Large intestine (tissue), 3 donors: Measurements from ENCODE around the gene SEC16A. TPM values are rescaled to one million over a fixed set of nuclear protein-coding genes. Genes with fewer than 3 reads are reported as not detected.

Experiments used
- DNase-seq, 2 donors: peaks; one replicate each; pipeline versions ENCODE4 v3.0.0 to v3.0.0-alpha.2; 2013
- H3K27ac ChIP-seq: one replicate; pipeline ENCODE4 v1.5.1; 2013; ENCODE audit warnings: low read length
- H3K27me3 ChIP-seq: 2 replicates; pipeline ENCODE4 v1.6.1; 2013; ENCODE audit warnings: low read length; ENCODE audit not compliant: control insufficient read depth, insufficient read depth
- H3K36me3 ChIP-seq: 2 replicates; pipeline ENCODE4 v1.6.1; 2013; ENCODE audit warnings: low read length; ENCODE audit not compliant: control insufficient read depth, insufficient read depth
- H3K4me1 ChIP-seq: one replicate; pipeline ENCODE4 v1.6.1; 2013; ENCODE audit warnings: low read length; ENCODE audit not compliant: control insufficient read depth, insufficient read depth
- H3K4me3 ChIP-seq: one replicate; pipeline ENCODE4 v1.5.1; 2013; ENCODE audit warnings: low read length
- H3K9me3 ChIP-seq: one replicate; pipeline ENCODE4 v1.6.1; 2013; ENCODE audit warnings: mild to moderate bottlenecking, low read depth, low read length, moderate library complexity; ENCODE audit not compliant: control insufficient read depth
- WGBS: methylation state at CpG from one replicate; pipeline ENCODE4 v1.1.5; 2013; ENCODE audit warnings: low lambda C conversion rate; ENCODE audit not compliant: insufficient coverage; 5-methylcytosine and 5-hydroxymethylcytosine counted together
- polyA plus RNA-seq: library from polyadenylated mRNA; unstranded; fragments of 120-200 nt; gene quantifications from one replicate; pipeline ENCODE4 v1.2.1, GENCODE V29; 2013

SEC16A gene
- polyA plus RNA-seq, 1 donor, result 51.4 TPM

GRCh38 chr9:136527131-136527530 lies 44.3 kb upstream of the SEC16A start:
- no CpG with 5 or more reads among the region's 20 CpGs for WGBS
- no peak for DNase-seq
- H3K4me1 ChIP-seq, result peaks cover 40% of the 10 kb centered on the region
- H3K36me3 ChIP-seq, result peaks cover 12% of the 10 kb centered on the region
- H3K27ac ChIP-seq, result peak overlapping the region; percentile 92
- H3K9me3 ChIP-seq, result peaks cover 12% of the 10 kb centered on the region
- peak overlapping the region; percentile 40 for H3K4me3 ChIP-seq
- no peaks in the 10 kb centered on the region for H3K27me3 ChIP-seq

DNA sequence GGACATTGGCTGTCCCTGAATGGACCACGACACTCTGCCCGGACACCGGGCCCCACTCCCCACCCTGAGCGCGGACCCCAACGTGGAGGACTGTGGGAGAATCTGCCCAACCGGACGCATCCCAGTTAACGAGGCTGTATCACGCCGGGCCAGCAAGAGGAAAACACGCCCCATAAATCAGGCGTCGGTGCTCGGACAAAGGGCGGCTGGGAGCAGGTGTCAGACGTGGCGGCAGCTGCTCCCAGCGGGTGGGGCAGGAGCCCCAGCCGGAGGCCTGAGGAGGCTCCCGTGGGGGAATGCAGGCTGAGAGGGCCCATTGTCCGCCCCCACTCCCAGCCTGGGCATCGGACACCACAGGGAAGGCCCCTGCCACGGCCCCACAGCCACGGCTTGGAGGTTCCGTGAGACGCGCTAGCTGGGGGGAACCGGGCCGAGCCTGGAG lies 43.8 kb upstream of the SEC16A start:
- peaks cover 12% of the 10 kb centered on the region for H3K9me3 ChIP-seq
- peak overlapping the region; percentile 40 for H3K4me3 ChIP-seq
- peak; percentile 86 to 92 for DNase-seq
- no CpG with 5 or more reads among the region's 30 CpGs for WGBS
- H3K27ac ChIP-seq, result peak overlapping the region; percentile 92
- no peaks in the 10 kb centered on the region for H3K27me3 ChIP-seq
- peaks cover 38% of the 10 kb centered on the region for H3K4me1 ChIP-seq
- peaks cover 12% of the 10 kb centered on the region for H3K36me3 ChIP-seq

DNA sequence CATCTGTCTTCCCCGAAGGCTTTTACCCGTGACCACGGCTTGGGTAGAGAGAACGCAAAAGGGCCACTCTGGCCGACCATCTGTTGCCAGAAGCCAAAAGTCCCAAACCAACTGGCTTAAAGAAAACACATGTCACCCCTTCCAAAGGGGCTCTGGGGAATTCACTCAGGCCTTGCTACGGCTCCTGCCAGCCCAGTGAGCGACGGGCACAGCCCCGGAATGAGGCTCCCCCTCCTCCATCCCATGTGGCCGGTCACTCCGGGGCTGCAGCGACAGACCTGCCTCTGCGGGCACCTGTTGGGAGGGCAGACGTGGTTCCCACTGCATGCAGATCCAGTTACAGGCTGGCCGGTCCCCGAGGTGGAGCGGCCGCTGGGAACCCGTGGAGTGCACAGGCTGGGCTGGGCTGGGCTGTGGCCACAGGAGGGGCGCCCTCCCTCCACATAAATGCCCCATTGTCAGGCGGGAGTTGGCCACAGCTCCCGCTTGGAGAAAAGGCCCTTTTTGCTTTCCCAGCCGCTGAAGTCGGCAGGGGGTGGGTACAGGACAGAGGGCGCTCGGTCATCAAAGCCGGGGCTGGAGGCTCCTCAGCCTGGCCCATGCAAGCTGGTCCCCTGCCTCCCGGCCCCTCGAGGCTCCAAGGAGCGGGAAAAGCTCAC lies 43.1 kb upstream of the SEC16A start:
- no peaks in the 10 kb centered on the region for H3K27me3 ChIP-seq
- WGBS, result no CpG with 5 or more reads among the region's 30 CpGs
- peaks cover 12% of the 10 kb centered on the region for H3K36me3 ChIP-seq
- H3K4me1 ChIP-seq, result peaks cover 45% of the 10 kb centered on the region
- no peak overlapping the region for H3K4me3 ChIP-seq
- peak in 1 of 2 donors; percentile 62 for DNase-seq
- H3K27ac ChIP-seq, result peak overlapping the region; percentile 92
- peaks cover 12% of the 10 kb centered on the region for H3K9me3 ChIP-seq

DNA sequence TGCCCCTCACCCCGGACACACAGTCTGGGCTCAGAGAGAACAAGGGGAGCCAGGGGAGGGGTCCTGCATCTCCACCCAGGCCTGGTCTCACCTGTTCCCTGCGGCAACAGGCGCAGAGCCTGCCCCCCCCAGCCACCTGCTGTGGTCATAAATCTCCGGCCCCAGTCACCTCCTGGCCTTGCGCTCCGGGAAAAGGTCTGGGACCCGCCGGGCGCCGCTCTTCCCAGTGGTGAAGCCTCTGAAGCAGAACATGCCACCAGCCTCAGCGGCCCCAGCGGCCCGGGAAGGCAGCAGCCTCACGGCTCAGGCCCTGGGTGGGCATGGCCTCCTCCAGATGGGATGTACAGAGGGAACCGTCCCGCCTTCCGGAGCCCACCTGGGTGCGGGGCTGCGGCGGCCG lies 42.4 kb upstream of the SEC16A start:
- DNase-seq, result no peak

DNA sequence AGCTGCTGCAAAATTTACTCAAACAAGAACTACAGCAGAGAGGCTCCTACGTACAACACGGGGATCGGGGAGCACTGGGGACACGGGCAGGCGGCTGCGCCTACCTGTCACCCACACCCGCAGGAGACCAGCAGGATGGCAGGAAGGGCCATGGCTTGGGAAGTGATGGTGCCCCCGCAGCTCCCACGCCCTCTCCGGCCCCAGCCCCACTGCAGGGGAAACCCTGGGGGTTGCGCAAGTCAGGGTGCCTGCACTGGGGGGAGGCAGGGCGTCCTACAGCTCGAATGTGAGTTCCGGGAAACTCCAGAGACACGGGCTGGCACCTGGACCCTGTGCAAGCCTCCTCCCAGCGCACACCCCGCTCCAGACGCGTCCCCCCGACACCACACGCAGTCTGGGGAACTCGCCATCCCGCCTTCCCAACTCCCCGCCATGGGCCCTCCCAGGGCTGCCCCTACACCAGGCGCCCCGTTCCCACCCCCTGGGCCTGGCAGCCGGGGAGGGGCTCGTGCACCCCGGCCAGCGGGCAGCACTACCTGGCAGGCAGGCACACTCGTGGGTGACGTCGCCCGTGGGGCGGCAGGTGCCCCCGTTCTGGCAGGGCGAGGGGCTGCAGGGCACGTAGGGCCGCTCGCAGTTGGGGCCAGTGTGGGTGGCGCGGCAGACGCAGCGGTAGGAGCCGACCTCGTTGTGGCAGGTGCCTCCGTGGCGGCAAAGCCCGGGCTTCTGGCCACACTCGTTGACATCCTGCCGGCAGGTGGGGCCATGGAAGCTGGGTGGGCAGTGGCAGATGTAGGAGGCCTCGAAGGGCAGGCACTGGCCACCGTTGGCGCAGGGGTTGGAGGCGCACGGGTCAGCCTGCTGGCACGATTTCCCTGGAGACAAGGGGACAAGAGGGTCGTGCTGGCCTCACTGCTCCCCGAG lies 39.7 kb upstream of the SEC16A start:
- Histone ChIP-seq H3K9me3 (peaks cover 12% of the 10 kb centered on the region), H3K27me3 (no peaks in the 10 kb centered on the region), H3K4me3 (no peak overlapping the region), H3K36me3 (peaks cover 30% of the 10 kb centered on the region), H3K4me1 (peaks cover 58% of the 10 kb centered on the region), H3K27ac (no peak overlapping the region)
- no peak for DNase-seq
- WGBS, result no CpG with 5 or more reads among the region's 59 CpGs

More for the DNA sequence above, 42.4 kb upstream of the SEC16A start:
- Histone ChIP-seq H3K27me3 (no peaks in the 10 kb centered on the region), H3K4me3 (no peak overlapping the region), H3K36me3 (peaks cover 12% of the 10 kb centered on the region), H3K27ac (no peak overlapping the region), H3K9me3 (peaks cover 12% of the 10 kb centered on the region), H3K4me1 (peaks cover 52% of the 10 kb centered on the region)
- WGBS, result no CpG with 5 or more reads among the region's 21 CpGs

DNA sequence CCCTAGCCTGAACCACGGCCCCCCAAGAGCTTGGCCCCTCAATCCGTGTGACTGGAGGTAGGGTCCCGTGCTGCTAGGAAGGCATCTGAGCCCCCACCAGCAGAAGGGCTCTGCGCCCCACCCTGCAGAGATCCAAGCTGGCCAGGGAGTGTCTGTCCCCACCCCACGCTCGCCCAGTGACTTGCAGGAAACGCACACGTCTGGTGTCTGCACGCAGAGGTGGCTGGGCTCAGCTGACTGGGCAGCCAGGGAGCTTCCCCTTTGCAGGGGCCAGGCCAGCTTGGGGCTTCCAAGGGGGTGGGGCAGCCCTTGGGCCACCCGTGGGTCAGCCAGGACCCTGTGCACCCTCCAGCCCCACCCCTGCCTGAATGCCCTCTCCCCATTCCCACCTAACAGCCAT lies 38.7 kb upstream of the SEC16A start:
- H3K9me3 ChIP-seq, result peaks cover 4% of the 10 kb centered on the region
- peaks cover 34% of the 10 kb centered on the region for H3K36me3 ChIP-seq
- no peaks in the 10 kb centered on the region for H3K27me3 ChIP-seq
- WGBS, result no CpG with 5 or more reads among the region's 10 CpGs
- DNase-seq, result peak in 1 of 2 donors; percentile 68
- H3K4me1 ChIP-seq, result peaks cover 47% of the 10 kb centered on the region
- no peak overlapping the region for H3K27ac ChIP-seq
- H3K4me3 ChIP-seq, result no peak overlapping the region

GRCh38 chr9:136520053-136520540 lies 37.3 kb upstream of the SEC16A start:
- peaks cover 33% of the 10 kb centered on the region for H3K4me1 ChIP-seq
- peaks cover 42% of the 10 kb centered on the region for H3K36me3 ChIP-seq
- peak; percentile 85 to 91 for DNase-seq
- no CpG with 5 or more reads among the region's 20 CpGs for WGBS
- H3K9me3 ChIP-seq, result peaks cover under 1% of the 10 kb centered on the region
- peak overlapping the region; percentile 25 for H3K4me3 ChIP-seq
- H3K27me3 ChIP-seq, result no peaks in the 10 kb centered on the region
- H3K27ac ChIP-seq, result peak overlapping the region; percentile 51

- peaks cover 47% of the 10 kb centered on the region for H3K36me3 ChIP-seq
- DNase-seq, result no peak
- no peaks in the 10 kb centered on the region for H3K9me3 ChIP-seq
- H3K27me3 ChIP-seq, result no peaks in the 10 kb centered on the region
- H3K27ac ChIP-seq, result no peak overlapping the region
- peak overlapping the region; percentile 13 for H3K4me3 ChIP-seq
- peaks cover 30% of the 10 kb centered on the region for H3K4me1 ChIP-seq
- WGBS, result no CpG with 5 or more reads among the region's 32 CpGs
These were observed 36.6 kb upstream of the SEC16A start for GRCh38 chr9:136519263-136520052.

DNA sequence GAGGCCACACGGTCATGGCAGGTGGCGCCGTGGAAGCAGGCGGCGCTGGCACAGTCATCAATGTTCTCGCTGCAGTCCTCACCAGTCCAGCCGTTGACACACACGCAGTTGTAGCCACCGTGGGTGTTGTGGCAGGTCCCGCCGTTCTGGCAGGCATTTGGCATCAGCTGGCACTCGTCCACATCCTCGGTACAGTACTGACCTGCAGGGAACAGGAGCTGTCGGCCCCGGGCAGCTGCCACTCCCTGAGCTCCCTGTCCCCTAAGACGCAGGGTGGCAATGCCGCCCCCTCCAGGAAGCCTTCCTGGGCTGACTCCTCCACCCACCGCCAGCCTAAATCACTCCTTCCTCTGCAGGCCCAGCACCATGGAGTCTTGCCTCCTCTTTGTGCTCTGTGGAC lies 35.8 kb upstream of the SEC16A start:
- Histone ChIP-seq H3K27ac (no peak overlapping the region), H3K4me3 (no peak overlapping the region), H3K36me3 (peaks cover 53% of the 10 kb centered on the region), H3K4me1 (peaks cover 30% of the 10 kb centered on the region), H3K9me3 (no peaks in the 10 kb centered on the region), H3K27me3 (no peaks in the 10 kb centered on the region)
- no peak for DNase-seq
- no CpG with 5 or more reads among the region's 18 CpGs for WGBS

DNA sequence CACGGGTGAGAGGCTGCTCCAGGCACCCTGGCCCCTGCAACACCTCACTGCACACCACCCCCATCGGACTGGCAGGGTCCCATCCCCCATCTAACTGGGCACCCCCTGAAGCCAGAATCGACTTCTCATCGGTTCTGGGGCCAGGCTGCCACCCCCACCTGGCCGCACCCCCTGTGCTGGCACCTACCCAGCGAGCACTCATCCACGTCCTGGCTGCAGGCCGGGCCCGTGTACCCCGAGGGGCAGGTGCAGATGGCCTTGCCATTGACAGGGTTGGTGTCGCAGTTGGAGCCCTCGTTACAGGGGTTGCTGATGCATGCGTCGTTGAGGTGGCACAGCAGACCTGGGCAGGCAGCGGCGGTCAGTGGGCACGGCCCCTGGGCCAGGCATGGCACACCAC lies 35.1 kb upstream of the SEC16A start:
- no CpG with 5 or more reads among the region's 17 CpGs for WGBS
- Histone ChIP-seq H3K36me3 (peaks cover 53% of the 10 kb centered on the region), H3K27me3 (no peaks in the 10 kb centered on the region), H3K4me1 (peaks cover 30% of the 10 kb centered on the region), H3K4me3 (no peak overlapping the region), H3K27ac (no peak overlapping the region), H3K9me3 (peaks cover 5% of the 10 kb centered on the region)
- no peak for DNase-seq
